Measurements from ENCODE around the gene GABRP. TPM values are rescaled to one million over a fixed set of nuclear protein-coding genes. Genes with fewer than 3 reads are reported as not detected.
A peak's percentile ranks its signal among the peaks of the same experiment; 100 is the strongest.
"Not testable (repeated sequence)": the region's sequence is repeated elsewhere in the genome, so short reads cannot be mapped to it uniquely, and the experiment has no call there.

Gene GABRP
- total RNA-seq, 1 donor from 2014 or later: not detected

DNA sequence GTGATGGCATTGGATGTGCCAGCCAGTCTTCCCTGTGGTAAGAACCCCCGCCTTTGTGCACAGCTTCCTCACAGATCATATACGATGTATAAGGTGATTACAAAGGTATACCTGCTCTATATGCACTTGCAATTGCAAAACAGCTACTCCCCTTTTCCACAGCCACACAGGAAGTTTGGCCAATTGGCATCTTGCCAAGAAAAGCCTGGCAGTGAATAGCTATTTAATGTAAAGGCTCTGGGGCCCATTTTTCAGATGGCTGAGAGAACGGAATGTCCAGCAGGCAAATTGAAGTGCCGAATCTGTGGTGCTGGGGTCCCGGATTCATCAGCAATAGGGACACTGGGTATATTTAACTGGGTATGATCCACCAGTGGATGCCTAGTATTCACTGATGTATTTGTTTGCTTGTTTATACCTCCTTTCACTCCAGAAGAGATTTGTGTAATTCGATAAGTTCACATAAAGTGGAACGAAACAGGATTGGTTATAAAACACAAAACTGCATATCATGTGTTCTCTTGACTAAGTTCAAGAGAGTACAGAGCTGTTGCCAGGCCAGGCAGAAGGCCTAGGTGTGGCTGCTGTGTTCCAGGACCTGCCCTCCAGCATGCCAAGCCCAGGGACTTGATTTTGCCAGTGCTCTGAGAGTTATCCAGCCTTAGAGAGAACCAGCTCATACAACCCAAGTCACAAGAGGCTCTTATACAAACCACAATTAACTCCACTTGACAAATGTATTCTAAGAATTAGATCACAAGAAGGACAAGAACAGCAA is 27.7 kb upstream of the GABRP start:
- DNase-seq: no peak

DNA sequence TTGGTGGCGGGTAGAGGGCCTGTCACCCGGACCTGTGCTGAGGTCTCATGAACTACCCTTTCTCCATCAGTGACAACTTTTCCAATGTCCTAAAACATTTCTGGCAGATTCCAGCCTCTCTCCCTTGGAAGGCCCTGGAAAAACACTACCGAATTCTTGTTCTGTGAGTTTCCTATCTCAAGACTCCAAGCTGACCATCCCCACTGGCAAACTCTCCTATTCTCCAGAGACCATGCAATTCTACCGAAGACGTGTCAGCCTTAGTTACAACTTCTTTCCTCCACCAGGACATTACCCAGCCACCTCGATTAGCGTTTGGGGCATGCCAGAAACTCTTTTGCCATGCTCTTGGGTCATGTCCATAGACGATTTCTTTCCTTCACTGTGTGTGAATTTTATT is 26.8 kb upstream of the GABRP start:
- DNase-seq: no peak

DNA sequence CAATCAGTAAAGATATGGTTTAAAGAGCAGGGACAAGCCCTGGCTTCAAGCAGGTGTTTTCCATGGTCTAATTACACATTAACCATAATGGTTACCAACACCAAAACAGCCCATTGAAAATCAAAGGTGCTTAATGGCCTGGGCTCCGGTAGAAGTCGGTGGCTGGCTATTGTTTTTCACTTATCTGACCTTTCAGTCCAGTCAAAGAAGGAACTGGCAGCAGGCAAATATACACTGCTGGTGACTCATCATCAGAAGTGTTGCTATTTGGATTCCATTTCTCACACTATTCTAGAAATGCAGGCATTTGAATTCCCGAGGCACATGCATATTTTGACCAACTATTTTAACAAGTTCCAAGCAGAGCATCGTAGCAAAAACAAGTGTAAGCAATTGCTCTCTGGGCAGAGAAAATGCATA is 26.3 kb upstream of the GABRP start:
- no peak for DNase-seq

DNA sequence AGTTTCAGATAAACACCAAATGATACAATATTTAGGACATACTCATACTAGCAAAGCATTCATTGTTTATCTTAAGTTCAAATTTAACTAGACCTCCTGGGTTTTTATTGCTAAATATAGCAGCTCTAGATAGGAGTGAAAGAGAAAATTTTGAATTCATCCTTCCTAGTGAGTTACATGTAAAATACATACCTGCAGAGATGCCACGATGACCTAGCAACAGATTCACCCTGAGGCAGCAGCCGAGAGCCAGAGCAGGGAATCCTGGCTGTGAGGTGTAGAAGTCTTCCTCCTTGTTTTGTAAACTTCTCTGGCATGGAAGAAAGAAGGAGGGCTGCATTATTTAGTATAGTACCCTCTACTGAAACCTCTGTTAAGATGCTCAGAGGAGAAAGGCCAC is 25.9 kb upstream of the GABRP start:
- DNase-seq: no peak

DNA sequence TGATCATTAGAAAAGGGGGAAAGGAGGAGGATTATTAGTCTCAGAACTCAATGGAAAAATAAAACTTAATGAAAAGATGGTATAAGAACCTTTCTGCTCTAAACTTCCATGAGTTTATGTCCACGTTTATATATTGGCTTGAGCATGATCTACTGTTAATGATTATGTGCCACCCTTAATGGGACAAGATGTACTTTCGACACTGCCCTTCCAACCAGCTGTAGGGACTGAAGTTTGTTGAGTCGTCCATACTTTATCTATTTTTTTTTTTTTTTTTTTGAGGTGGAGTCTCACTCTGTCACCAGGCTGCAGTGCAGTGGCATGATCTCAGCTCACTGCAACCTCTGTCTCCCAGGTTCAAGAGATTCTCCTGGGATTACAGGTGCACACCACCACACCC is 25.0 kb upstream of the GABRP start:
- DNase-seq: no peak

DNA sequence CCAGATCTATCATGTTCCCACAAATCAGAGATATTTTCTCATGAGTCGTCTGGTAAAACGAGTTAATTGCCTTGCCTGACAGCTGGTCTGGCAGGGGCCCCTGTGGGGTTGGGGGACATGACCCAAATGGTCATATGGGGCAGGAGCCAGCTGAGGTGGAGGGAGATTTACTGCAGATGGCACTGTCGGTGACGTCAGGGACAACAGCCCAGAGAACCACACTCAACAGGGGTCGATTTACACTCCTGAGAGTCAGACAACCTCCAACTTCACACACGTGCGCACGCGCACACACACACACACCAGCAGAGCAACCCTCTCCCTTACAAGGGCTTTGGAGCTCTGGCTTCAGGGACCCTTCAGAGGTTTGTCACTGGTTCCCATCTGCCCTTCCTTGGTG is 23.4 kb upstream of the GABRP start:
- no peak for DNase-seq

DNA sequence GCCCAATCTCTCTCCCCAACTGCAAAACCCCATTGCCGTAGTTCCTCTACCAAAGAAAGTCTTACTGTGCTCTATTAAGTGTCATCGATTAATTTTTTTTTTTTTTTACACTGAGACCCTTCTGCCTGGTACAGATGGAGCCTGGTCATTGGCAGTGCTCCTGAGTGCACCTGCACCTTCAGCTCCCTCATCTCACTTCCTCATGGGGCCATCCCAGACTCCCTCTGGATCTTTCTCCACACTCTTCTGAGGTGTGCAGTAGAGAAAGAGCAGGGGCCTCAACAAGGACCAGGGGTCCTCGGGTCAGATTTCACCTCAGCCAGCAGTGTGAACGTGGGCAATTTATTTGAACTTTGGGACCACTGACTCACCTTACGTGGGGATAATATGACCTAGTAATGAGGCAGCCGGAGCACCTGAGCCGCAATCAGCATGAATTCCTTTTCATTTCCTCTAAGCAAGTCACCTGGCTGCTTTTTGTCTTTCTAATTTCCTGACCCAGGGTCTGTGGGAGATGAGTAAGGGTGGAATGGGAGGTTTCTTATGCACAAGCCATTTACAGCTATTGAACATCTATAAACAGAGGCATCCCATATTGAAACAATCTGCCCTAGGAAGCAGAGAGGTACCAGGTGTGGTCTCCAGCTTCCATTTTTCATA is 22.3 kb upstream of the GABRP start:
- DNase-seq: no peak

DNA sequence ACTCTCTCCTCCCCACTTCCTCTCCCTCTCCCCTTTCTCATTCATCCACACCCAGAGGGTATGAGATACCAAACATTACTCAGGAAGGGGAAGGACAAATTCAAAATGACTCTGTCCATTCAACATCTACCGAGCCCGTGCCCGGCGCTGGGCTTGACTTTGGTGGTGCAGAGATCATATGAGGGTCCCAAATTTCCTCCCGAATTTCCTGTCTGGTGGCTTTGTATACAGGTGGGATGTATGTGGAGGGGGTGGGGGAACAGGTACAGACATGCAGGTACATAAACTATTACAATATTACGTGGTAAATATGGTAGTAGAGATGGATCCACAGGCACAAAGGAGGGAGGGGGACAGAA is 21.8 kb upstream of the GABRP start:
- DNase-seq: no peak

DNA sequence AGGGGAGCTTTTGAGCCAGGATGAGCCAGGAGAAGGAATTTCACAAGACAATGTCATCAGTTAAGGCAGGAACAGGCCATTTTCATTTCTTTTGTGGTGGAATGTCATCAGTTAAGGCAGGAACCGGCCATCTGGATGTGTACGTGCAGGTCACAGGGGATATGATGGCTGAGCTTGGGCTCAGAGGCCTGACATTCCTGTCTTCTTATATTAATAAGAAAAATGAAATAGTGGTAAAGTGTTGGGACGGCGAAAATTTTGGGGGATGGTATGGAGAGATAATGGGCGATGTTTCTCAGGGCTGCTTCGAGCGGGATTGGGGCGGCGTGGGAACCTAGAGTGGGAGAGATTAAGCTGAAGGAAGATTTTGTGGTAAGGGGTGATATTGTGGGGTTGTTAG is 21.2 kb upstream of the GABRP start:
- DNase-seq: not testable (repeated sequence)

DNA sequence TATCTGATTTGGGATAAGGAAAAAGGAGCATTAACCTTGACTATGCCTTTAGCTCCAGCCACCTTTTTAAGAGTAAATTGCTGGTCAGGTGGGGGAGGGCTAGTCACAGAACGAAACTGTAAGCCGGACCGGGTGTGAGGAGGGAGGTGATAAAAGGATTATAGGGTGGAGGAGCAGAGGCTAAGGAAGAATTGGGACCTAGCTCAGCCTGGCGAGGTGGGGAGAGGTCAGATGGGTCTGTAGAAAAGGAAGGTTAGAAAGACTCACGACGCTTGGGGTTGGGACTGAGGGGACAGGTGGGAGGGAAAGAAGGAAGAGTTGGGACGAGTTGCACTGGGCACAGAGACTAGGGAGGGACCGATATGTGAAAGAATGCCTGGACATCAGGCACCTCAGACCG is 17.7 kb upstream of the GABRP start:
- DNase-seq: not testable (repeated sequence)

DNA sequence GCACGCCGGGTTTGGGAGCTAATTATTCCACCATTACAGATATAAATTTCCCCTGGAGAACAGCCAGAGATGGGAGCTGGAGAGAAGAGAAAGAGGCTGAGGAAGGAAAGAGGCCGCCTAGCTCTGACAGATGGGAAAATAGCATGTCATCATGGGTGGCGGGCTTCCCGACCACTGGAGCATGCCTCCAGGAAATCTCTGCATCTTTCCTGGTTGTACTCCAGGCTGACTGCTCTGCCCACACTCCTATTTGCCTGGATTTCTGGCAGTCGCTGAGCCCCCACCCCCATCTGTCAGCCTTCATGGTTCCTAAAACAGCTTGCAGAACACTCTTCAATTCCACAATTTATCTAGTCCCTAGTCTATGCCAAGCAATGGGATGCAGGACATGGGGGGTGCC is 14.3 kb upstream of the GABRP start:
- DNase-seq: no peak

DNA sequence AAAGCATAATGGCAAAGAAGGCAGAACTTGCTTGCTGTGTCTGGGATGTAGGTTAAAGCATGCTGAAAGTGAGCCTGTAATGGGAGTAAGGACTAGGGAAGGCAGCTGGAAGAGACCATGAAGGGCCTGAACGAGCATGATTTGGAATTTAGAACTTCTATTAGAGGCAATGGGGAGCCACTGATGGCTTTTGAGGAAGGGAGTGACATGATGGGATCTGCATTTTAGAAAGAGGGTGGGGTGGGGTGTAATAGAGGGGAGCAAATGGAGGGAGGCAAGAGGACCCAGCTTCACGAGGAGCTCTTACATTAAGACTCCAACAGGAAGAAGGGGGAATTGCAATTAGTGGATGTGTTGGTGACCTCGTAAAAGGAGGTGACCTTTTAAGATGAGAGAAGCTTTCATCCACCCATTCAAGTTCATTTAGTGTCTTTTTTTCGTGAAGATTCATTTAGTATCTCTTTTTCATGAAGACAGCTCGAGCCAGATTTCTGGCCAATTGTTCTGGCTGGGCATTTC is 13.6 kb upstream of the GABRP start:
- no peak for DNase-seq

DNA sequence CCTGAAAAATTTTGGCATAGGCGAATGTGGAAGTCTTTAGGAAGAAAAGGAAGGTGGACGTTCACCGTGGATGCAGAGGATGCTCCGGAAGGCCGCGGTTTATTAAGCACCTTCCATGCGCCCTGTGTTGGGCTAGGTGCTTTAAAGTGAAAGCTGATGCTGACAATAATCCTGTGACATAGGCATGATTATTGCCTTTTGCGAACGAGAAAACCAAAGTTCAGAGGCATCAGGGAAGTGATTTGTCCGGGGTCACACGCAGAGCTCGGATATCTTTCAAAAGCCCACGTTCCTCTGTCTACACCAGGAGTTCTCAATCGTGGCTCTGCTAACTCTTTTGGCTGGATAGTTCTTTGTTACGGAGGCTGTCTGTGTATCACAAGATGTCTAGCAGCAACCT is 12.0 kb upstream of the GABRP start:
- DNase-seq: no peak

DNA sequence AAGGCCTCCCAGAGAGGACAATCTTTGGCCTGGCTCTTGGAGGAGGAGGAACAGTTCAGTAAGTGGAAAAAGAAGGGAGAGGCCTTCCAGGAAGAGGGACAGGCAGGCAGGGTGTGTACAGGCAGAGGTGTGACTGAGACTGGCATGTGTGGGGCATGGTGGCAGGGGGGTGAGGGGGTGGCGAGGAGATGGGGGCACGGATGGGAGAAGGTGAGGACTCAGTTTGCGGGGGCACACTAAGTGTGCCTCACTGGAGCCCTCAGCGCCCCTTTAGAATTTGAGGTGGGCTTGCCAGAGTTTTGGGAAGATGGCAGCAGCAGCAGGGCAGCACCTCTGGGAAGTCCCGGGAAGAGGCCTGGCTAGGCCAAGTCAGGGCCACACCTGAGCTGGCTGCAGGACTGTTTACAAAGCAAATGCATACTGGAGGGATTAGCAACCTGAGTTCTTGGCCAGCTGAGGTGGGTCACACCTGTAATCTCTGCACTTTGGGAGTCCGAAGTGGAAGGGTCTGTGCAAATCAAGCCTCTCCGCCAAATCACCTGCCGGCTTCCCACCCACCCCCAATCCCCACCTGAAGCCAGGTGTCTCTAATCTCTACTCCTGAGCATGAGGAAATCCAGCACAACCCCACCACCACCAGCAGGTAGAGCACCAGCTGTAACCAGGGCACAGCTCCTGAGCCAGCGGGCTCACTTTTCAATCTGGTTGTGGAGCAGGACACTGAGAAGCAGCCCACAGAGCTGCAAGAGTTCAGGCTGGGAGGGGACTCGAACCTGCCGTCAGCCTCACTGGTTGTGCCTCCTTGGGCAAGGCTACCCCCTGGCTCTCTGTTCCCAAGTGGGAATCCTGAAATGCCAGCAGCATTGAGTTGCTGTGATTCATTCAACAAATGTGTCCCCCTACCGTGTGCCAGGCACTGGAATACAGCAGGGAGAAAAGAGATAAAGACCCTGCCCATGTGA is 10.2 kb upstream of the GABRP start:
- DNase-seq: no peak

DNA sequence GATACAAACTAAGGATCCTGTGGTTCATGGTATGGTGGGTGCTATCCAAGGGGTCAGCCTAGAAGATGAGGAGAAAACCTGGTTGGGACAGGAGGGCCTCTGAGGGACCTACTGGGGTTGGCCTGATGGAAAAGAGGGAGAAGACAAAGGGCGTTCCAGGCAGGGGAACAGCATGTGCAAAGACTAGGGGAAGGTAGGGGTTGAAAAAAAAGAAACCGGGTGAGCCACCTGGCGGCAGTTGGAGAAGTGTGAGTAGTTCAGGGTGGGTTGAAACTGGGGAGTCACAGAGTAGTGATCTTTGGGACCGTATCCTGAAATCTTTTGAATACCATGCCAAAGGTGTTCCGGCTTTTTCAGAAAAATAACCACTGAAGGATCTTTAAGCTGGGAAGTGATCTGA is 8.7 kb upstream of the GABRP start:
- DNase-seq: no peak

DNA sequence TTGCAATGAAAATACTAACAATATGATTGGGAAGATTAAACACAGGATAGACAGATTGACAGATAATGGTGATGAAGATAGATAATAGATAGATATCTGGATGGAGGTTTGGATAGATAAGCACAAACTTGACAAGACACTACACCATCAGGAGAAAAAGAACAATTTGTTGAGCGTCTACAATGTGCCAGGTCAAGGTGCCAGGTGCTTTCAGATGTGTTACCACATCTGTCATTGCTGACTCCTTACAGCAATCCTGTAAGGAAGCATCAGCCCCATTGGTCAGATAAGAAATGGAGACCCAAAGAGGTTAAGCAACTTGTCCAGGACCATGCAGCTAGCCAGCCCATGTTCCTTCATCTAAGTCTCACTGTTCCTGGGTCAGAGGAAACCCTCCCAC is 1.6 kb upstream of the GABRP start:
- no peak for DNase-seq

DNA sequence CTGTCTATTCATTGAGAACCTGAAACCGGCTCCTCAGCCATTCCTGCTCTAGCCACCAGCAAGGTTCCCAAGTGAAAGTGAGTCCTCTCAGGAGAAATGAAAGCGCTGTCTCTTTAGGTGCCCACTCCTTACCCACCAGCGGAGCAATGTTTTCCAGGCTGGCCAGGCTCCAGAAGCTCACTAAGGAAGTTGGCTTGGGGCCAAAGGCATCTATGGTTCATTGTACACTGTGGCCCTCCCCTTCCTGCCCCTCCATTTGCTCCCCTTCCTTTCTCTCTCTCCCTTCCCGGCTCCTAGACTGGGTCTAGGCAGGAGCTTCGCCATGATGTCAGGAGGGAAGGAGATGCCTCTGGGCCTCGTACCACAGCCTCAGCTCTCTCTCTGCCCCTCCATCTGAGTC is 1.1 kb upstream of the GABRP start:
- no peak for DNase-seq

DNA sequence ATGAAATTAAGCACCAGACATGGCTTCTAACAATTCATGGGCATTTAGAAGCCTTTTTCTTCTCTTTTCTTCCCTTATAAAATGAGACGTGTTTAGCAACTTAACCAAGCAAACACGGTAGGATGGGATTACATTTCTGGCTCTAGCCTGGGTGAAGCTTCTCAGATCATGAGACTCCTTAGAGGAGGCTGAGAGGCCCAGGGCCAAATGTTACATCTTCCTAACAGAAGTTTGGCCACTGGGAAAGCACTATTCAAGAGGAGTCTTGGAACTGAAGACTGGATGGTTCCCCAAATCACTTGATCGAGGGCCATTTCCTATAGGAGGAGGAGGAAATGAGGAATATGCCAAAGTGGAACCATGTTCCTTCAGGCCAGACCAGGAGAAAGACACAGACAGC is 1.9 kb downstream of the GABRP start:
- no peak for DNase-seq

DNA sequence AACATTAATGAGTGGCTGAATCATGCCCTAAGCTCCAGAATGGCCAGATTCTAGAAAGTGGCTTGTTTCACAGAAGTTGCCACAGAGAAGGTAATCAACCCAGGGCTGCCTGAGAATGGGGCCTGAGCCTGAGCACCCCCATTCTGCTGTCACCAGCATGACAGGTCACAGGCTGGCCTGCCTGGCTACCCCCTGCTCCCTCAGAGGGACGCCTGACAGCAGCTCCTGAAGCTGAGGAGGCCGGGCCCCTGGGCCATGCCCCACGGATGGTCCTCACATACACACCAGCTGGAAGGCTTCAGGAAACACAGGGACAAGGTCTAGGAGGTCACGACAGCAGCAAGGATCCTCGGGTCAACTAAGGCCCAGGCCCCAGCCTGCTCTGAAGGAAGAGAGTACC is 3.7 kb downstream of the GABRP start:
- no peak for DNase-seq

DNA sequence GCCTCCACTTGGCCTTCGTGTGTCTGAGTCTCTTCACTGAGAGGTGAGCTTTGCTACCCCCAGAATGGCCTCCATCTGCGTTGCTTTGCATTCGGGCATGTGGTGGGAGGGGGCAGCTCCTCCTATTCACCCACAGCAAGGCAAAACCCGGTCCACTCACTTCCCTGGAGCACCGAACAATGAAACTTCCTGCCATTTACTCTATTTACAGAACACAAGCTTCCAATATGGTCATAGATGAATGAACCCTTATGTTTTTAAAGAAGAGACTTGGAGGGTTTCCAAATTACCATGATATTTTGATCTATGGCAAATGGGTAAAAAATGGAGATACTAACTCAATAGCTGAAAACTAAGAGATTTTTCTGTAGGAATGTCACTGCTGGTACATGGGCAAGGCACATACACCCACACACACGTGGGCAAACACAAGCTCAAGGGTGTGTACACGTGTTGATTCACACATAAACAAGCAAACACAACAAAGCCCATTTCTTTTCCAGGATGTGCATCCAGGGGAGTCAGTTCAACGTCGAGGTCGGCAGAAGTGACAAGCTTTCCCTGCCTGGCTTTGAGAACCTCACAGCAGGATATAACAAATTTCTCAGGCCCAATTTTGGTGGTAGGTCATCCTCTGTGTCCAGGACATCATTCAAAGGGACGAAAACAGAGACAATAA is 5.2 kb downstream of the GABRP start:
- no peak for DNase-seq

DNA sequence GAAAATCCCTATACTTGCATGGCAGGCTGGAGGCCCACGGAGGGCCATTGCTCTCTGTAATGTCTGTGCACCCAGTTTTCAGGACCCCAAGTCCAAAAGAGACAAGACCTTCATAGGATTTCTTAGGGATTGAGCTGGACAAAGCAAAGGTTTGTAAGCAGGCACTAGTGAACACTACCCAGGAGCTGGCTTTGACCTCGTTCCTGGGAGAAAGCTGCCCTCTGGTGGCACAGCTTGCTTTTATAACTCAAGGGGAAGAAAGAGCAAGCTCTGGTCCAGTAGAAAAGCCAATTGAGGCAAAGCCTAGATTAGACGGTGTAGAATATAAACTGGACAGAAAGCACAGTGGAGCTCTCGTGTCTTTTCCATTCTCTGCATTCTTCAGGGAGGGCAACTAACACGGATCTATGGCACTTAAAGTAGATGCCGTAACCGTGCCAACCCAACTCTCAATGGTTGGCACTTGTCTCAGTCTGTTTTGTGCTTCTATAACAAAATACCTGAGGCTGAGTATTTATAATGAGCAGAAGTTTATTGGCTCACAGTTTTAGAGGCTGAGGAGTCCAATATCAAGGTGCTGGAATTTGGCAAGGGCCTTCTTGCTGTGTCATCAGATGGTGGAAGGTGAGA is 7.9 kb downstream of the GABRP start:
- DNase-seq: peak; percentile 6

DNA sequence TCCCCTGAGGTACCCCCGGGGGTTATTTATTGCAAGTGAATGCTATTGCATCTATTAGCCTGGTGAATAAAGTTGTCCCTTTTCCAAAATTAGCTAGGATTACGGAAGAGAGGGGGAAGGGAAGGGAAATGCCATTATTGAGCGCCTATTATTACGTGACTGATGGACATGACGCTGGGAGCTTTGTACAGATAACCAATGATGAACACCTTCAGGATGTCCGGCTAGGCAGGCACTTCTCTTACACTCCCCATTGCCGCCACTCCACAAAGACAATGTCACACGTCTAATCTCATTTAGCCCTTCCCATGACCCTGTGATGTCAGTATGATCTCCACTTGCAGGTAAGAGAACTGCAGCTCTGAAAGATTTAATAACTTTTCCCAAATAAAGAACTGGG is 9.4 kb downstream of the GABRP start:
- DNase-seq: no peak

Measured in occipital lobe (tissue), 2 donors.